ENCODE results near the gene PYGB.
"Not testable (repeated sequence)": the region's sequence is repeated elsewhere in the genome, so short reads cannot be mapped to it uniquely, and the experiment has no call there.

The PYGB gene

GRCh38 chr20:25297141-25297905 lies 49.4 kb downstream of the PYGB start:
- FAIRE-seq: no peak

- FAIRE-seq: no peak
Measured at GRCh38 chr20:25299806-25300205, 51.9 kb downstream of the PYGB start.

- FAIRE-seq: no peak
Measured at GRCh38 chr20:25300496-25301170, 52.7 kb downstream of the PYGB start.

- FAIRE-seq: no peak
Measured at GRCh38 chr20:25301357-25301920, 53.6 kb downstream of the PYGB start.

- no peak for FAIRE-seq
Measured at GRCh38 chr20:25302596-25302995, 54.7 kb downstream of the PYGB start.

GRCh38 chr20:25303292-25304024 lies 55.6 kb downstream of the PYGB start:
- no peak for FAIRE-seq

GRCh38 chr20:25304025-25304549 lies 56.2 kb downstream of the PYGB start:
- FAIRE-seq: no peak

- no peak for FAIRE-seq
Measured at GRCh38 chr20:25306991-25307903, 59.4 kb downstream of the PYGB start.

- no peak for FAIRE-seq
Measured at GRCh38 chr20:25308083-25308491, 60.2 kb downstream of the PYGB start.

GRCh38 chr20:25308671-25309394 lies 60.9 kb downstream of the PYGB start:
- no peak for FAIRE-seq

- no peak for FAIRE-seq
Measured at GRCh38 chr20:25309395-25310267, 61.7 kb downstream of the PYGB start.

- FAIRE-seq: peak; percentile 93
Measured at GRCh38 chr20:25310268-25310920, 62.5 kb downstream of the PYGB start.

- no peak for FAIRE-seq
Measured at GRCh38 chr20:25310921-25311728, 63.2 kb downstream of the PYGB start.

GRCh38 chr20:25312716-25313115 lies 64.8 kb downstream of the PYGB start:
- FAIRE-seq: not testable (repeated sequence)

- FAIRE-seq: no peak
Measured at GRCh38 chr20:25313593-25313992, 65.7 kb downstream of the PYGB start.

- no peak for FAIRE-seq
Measured at GRCh38 chr20:25314497-25315417, 66.9 kb downstream of the PYGB start.

GRCh38 chr20:25315418-25316210 lies 67.7 kb downstream of the PYGB start:
- FAIRE-seq: no peak

All from islet of Langerhans (tissue), 1 donor.